DMS153 (cell line): ENCODE measurements around the gene IRF2.

ENCODE experiments used
- DNase-seq: peaks from one replicate; lab custom pipeline; 2025; lab: John Stamatoyannopoulos, UW

IRF2 gene

DNA sequence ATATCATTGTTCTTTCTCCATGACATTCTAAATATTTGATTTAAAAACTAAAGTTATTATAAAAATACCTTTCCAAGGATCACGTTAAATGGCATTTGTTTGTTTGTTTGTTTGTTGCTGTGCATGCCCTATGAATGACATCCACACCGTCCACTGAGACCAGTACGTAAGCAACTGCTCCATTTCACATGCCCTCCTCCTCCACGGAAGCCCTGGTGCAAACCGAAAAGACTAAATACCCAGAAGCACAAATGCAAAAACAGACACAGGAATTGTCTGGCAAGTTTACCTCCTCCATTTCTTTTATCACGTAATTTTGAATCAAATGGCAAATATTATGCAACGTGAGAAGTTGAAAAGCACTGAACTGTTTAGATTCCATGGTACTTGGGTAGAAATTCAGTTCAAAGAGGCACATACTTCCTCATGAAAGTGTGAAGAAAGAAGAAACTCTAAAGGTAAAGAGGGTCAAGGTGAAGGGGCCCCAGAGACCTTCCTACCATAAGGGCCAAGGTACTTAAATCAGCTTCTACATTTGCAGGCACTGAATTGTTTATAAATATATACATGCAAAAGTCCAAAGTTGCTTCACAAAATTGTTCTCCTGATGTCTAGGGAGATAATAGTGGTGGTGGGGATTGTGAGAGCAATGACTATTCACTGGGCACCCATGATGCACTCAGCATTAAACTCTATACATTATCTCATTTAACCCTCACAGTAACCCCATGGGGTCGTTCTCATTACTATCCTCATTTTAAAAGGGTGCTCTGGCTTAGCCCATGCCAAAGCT is 23.4 kb downstream of the IRF2 start:
- no peak for DNase-seq

DNA sequence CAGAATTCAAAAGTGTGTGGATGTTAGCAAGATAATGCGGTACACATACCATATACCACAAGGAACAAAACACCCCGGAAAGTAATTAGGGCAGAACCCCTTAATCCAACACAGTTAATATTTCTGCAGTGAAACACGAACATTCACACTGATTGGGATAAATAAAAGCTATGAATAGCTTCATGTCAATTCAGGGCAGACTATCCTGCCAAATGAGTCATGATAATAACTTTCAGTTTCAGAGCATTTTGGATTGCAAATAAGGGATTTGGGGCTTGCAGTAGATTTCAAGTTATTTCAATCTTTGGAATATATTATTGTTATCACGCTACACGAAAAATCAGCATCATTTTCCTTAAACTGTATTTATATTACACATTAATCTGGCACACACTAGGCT is 24.3 kb downstream of the IRF2 start:
- no peak for DNase-seq

DNA sequence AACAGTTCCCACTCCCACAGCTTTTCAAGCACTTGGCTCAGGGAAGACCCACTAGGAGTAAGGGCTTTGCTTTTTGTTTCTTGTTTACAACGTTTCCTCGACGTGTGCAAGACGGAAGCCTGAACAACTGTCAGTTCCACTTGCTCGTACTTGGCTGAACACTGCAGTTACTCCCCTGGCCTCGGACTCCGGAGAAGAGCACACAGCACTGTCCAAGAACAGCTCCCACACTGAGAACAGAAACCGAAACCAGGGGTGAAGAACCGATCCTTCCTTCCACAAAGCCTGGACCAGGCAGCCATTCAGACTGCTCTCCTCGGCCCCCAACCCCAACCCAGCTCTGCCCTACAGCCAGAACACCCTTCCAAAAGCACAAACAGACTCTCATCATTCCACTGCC is 25.5 kb downstream of the IRF2 start:
- no peak for DNase-seq

DNA sequence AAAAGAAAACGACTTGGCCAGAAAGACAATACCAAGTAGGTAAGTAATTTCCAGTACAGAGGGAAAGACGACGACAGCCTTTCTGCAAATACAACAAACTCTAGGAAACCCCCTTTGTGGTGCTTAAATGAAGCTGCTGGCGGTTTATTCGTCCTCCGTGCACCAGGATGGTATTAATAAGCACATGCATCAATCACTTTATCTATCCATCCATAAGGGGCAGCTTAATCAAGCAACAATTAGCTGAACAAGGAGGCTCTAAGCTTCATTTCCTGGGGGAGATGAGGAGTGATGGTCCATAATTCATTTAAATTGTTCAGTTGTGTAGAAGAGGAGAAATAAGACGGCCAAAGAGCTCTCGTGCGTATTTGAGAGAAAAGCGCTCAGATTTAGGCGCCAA is 26.2 kb downstream of the IRF2 start:
- DNase-seq, result no peak

DNA sequence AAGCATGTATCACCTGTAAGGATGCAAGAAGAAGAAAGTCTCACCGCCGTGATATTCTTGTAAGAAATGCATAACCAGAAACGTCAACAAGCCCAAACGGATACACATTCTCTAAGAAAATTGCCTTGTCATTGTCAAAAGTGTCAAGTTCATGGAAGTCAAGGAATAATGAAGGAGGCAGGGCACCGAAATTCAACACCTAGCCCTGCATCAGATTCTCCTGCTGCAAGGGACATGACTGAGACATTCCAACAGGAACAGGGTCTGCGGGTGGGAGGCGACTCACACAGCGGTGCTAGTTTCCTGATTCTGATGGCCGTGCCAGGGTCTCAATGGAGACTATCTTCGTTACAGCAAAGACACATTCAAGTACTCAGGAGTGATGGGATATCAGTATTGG is 26.7 kb downstream of the IRF2 start:
- DNase-seq, result no peak

DNA sequence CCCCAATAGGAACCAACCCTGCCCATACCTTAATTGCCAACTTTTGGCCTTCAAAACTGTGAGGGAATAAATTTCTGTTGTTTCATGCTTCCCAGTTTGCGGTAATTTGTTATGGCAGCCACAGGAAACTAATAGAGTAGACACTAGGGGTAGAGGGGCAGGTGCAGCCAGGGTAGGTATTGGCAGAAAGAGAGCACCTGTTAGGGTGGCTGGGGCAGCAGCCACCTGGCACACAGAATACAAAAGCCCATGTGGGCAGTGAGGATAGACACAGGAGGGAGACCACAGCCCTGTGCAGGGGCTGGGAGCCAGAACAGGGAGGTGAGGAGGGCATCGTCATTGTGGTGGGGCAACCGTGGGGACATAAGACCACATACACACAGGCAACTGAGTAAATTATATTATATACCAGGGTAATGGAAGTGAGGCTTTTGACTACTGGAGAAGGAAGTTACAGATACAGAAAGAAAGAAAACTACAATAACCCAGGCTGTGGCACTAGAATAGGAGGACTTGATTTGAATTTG is 28.2 kb downstream of the IRF2 start:
- DNase-seq, result peak; percentile 31

DNA sequence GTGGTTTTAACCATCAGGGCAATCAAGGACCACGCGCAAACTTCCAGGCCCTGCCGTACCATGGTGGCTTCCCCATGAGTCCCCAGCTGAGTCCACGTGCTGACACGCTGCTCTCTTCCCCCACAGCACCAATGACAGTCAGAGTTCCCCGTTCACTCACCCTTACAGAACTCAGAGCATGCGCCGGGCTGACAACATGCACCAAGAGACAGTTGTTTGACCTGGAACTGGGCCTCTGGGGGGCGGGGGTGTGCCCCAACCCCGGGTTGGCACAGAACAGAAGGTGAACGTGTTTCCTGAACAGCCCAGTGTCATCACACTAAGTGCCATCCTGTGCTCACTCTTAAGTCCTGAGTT is 29.4 kb downstream of the IRF2 start:
- no peak for DNase-seq

DNA sequence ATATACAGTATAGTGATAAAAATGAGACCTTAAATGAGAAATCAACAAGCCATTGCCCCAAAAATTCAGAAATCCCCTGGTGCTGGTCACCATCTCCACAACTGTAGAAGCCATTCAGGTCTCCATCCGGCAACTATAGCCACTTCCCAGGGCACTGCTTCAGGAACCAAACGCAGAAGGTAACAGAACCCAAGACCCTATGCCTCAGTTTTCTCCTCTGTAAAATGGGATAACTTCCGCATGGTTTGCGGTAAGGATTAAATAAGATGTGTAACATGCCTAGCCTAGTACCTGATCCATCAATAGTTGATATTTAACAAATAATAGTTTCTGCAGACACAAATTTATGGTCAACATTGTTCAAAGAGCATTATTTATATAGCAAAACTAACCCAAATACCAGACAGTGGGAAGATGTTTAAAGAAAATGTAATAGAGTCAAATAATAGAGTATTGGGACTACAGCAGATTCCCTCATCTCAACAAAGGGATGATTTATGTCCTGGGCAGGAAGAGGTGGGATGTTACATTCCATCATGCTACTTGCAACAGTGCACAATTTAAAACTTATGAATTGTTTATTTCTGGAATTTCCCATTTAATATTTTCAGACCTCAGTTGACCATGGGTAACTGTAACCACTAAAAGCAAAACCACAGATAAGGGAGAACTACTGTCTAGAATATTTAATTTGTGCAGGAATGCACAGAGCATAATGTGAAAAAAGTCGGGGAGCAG is 30.0 kb downstream of the IRF2 start:
- DNase-seq, result no peak

DNA sequence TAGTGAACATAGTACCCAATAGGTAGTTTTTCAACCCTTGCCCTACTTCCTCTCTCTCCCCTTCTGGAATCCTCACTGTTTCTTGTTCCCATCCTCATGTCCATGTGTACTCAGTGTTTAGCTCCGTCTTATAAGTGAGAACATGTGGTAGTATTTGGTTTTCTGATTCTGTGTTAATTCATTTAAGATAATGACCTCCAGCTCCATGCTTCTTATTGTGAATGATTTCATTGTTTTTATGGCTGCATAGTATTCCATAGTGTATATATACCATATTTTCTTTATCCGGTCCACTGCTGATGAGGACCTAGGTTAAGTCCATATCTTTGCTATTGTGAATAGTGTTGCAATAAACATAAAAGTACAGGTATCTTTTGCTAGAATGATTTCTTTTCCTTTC is 31.0 kb downstream of the IRF2 start:
- DNase-seq, result no peak

DNA sequence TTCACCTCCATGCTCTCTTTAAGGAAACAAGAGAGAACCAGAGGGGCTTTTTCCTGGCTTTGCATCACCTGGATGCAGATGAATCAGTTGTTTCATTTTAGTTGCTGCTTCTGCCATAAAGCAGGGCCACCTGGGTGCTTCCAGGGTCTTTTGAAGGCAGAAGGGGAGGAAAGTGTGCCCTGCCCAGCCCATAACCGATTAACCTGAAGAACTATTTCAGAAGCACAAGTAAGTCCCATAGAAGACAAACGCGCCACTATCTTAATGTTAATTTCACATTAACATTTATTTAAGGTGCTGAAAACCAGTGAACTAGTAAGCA is 32.1 kb downstream of the IRF2 start:
- DNase-seq, result no peak

DNA sequence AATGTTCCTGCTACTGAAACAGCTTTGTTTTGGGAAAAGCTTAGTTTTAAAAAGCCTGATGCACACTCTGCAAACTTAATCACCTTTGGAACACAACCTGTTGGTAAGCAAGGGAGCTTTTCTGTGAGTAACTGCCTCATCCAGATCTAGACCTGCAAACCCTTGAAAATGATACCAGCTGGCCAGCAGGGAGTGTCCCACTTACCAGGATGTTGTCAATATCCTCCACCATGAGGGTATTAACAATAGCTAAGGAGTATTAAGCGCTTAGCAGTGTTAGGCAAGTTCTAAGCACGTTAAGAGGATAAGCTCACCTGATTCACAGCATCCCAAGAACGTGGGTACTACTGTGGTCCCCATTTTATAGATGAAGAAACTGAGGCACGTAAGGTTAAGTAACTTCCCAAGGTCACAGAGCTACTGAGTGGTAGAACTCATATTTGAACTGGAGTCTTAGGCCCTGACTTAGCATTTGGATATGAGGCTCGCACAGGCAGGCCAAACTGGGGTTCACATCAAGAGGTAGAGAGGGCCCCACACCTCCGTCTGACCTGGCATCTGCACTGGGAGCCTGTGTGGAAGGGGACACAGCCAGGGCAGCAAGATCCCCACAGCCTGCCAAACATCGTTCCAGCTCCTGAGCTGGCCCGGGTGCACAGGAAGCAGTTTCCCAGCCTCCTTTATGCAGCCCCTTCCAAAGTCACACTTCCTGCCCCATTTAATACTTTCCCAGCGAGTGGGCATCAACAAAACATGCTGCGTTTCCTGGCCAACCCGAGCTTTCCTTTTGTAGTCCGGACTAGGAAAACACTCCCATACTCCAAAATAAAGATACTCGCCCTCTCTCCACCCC is 32.7 kb downstream of the IRF2 start:
- DNase-seq, result no peak

DNA sequence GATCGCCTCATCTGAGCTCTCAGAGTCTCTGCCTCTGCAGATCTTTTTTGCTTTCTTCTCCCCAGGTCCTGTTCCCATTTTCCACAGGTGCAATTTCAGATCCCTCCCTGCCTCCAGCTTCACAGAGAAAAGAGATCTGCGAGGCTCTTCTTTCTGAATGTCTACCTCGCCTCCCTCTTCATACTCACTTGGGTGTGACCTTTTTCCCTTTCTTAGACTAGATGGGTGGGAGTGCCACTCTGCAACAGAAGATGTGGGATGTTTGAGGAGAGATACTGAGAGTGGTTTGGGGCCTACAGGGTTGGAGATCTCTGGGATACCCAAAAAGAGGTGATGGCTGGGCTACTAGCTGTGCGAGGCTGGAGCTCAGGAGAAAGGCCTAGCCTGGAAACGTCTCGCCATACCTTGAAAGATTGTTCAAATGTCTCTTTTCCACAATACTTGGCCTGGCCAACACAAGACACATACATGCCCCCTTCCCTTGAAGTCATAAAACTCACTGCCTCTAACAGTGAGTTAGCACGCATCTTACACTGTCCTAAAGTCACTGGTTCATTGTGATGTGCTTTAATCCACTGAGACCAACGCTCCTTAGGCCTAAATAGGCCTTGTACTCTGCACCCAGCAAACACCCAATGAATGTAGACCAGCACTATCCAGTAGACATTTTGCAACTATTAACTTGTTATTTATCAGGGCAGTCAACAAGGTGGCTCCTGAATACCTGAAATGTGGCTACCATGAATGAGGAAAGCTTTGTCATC is 33.6 kb downstream of the IRF2 start:
- DNase-seq, result no peak

DNA sequence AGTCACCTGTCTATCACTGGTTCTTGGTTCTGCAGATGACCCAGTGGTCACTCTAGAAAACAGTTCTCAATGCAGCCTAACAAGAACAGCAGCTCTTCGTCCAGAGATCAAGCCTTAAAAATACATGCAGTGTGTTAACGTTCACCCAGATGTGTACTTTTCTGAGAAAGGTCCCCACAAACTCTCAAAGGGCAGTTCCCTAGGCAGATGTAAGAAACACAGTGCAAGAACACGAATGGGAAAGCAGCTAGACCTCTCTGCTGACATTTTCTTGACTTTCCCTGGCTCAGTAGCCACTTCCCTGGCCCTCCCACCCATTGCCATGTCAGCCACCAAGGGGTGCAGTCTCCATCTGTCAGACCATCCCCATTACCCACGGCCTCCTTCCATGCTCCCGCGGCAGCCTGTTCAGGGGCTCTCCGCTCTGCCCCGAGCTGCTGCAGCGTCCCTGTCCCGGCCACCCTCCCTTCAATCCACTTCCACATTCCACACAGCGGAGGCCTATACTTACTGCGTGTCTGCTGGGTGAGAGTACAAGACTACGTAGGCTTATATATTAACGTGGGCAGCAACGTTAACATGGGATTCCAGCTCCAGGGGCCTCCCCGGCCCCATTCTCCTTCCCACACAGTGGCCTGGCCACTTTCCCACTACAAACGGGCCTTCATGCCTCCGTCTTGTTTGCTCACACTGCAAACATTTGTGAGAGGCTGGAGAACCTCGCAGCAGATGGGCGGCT is 34.3 kb downstream of the IRF2 start:
- DNase-seq, result no peak

DNA sequence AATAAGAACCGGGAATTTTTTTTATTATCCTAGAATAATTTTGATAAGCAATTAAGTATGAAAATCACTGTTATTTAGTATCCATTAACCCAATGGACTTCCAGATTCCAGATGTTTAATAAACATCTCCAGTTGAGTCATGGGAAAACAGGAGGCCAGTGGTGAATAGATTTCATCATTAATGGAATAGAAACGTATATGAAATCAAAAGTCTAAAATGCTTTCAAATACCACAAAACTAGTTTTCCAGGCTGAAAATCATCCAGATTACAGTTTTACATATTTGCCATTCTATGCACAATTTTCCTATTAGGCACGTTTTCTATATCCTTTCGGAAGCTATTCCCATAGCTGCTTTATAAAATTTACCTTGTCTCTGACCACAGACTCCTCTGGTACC is 35.0 kb downstream of the IRF2 start:
- no peak for DNase-seq

DNA sequence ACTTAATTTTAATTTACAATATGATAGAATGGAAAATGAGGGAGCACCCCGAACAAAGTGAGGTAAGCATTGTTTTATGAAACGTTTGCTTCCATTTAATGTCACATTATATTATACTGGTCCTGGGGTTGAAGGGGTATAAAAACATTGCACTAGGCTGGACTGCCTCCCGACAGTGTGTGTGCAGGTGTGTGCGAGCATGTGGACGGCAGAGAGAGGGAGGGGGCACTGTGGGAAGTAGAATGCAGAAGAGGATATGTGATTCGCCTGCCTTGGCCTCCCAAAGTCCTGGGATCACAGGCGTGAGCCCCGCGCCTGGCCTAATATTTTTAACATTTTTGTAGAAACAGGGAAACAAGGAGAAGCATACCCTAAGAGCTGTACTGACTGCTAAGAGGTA is 36.0 kb downstream of the IRF2 start:
- peak; percentile 42 for DNase-seq

DNA sequence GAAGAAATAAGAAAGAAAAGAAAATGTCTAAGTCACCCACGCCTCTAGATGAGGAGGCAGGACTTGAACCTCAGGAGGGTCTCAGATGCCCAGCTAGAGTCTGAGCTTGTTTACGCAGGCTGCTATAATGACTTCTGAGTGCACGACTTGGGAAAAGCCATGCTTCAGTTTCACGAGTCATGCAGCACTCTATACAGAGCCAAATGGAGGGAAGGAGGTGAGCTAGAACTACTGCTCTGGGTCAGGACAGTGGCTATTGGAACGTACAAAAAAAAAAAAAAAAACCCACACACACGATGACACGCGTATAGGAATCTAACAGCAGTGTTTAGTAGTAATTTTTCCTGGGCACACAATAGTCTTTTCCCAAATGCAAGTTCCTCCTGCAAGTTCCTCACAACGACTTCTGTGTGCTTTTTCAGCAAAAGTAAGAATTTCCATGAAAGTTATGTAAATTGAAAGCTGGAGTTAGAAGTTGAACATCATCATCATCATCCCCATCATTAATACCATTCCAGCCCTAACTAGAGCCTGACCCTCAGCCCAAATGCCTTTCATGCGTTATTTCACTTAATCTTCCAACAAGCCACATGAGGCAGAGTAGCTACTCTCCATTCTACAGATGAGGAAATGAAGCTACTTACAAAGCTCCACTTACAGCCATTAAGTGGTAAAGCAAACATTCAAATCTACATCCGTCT is 36.6 kb downstream of the IRF2 start:
- peak; percentile 75 for DNase-seq

DNA sequence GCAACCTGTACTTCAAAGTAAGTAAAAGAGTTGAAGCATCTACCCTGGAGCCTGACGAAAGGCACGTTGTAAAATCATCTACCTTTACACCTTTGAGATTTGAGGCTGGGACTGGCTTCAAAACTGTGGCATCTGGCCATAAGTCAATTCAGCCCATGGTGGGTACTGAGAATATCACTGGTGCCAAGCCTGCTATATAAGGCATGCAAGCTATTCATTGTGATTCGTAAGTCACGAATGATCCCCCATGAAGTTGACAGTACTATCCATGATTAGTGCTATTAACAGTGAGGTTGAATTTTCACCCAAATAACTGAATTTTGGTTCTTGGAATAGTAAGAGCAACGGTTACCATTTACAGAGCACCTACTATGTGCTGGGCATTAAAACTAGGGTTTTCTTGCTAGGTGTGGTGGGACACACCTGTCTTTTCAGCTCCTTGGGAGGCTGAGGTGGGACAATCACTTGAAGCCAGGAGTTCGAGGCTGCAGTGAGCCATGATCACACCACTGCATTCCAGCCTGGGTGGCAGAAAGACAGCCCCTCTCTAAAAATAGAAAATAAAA is 39.8 kb downstream of the IRF2 start:
- DNase-seq, result no peak

DNA sequence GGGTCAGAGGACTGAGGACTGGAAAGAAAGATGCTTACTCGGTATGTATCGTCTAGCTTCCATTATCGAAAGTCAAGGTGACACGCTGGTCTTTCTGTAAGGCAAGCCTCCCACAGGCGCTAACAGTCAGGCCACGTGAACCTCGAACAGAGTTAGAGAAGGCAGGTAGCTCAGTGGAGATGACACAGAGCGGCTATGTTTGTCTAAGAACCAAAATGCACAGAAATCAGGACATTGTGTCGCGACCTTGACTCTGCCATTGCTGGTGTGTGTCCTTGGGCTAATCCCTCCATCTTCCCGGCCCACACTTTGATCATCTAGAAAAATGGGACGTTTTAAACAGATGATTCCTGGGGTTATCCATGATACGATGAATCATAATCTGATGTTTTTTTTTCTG is 40.3 kb downstream of the IRF2 start:
- DNase-seq, result no peak

DNA sequence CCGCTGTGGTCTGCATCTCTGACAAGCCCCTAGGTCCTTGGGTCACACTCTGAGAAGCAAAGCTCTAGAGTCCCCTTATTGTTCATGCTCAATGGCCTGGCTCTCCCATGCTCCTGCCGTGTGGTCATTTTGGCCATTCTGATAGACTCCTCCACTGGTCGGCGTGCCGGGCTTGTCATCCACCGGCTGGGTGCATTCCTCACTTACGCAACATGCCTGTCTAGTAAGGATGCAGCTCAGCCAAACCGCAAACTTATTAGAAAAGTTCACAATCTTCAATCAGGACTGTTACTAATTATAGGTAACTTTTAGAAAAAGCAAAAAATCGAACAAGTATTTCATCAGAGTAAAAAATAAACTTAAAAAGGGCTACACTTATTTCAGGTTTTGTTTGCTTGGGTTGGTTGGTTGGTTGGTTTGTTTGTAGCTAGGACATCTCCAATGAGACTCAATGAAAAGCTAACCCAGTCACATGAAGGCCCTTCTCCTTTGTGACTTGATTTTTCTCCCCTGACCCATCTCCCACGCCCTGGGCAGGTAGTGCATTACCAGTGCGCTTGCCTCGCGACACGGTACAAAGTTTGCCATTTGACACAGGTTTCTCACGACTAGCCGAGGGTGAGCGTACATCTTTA is 41.0 kb downstream of the IRF2 start:
- no peak for DNase-seq
